ENCODE data around the gene CCDC177. TPM values are rescaled to one million over a fixed set of nuclear protein-coding genes. Genes with fewer than 3 reads are reported as not detected.

Gene CCDC177
- not detected for total RNA-seq
- total RNA-seq = 0 to 0.46 reads per million in 2 donors

GRCh38 chr14:69574263-69574953, at the start of gene CCDC177:
CCDC177 (minus strand) TSS chr14:69574871; CDS start chr14:69573622, 1,249 bp downstream.
- peaks cover 9% of the 10 kb centered on the region for H3K36me3 Mint-ChIP-seq (ENCODE audit: low read depth)
- peaks cover 62% of the 10 kb centered on the region for H3K27me3 Mint-ChIP-seq
- H3K4me1 Mint-ChIP-seq = peaks cover 9% of the 10 kb centered on the region
- peak within 1 kb of the TSS; percentile 95 for H3K4me3 Mint-ChIP-seq
- ATAC-seq (peak; percentile 92), DNase-seq (peak; percentile 54 to 67 (median 55))
- no peak within 1 kb of the TSS for H3K27ac Mint-ChIP-seq
- no peaks in the 10 kb centered on the region for H3K9me3 ChIP-seq (ENCODE audit: control insufficient read depth, low read length, poor library complexity, severe bottlenecking)

GRCh38 chr14:69624136-69624535, 49.5 kb upstream of the CCDC177 start:
- Mint-ChIP-seq H3K4me1 (peaks cover 64% of the 10 kb centered on the region), H3K4me3 (no peak overlapping the region), H3K27ac (peak overlapping the region; percentile 94), H3K36me3 (ENCODE audit: low read depth) (no peaks in the 10 kb centered on the region), H3K27me3 (no peaks in the 10 kb centered on the region)
- DNase-seq (no peak), ATAC-seq (no peak)
- H3K9me3 ChIP-seq (ENCODE audit: control insufficient read depth, low read length, poor library complexity, severe bottlenecking) = no peaks in the 10 kb centered on the region

GRCh38 chr14:69620981-69621380, 46.3 kb upstream of the CCDC177 start:
- ATAC-seq (no peak), DNase-seq (no peak)
- Mint-ChIP-seq H3K27ac (peak overlapping the region; percentile 100), H3K27me3 (no peaks in the 10 kb centered on the region), H3K36me3 (ENCODE audit: low read depth) (no peaks in the 10 kb centered on the region), H3K4me3 (peak overlapping the region; percentile 72), H3K4me1 (peaks cover 76% of the 10 kb centered on the region)
- no peaks in the 10 kb centered on the region for H3K9me3 ChIP-seq (ENCODE audit: control insufficient read depth, low read length, poor library complexity, severe bottlenecking)

- Mint-ChIP-seq H3K27ac (peak overlapping the region; percentile 100), H3K27me3 (no peaks in the 10 kb centered on the region), H3K36me3 (ENCODE audit: low read depth) (no peaks in the 10 kb centered on the region), H3K4me1 (peaks cover 76% of the 10 kb centered on the region), H3K4me3 (peak overlapping the region; percentile 71)
- no peak for DNase-seq
- peak; percentile 51 for ATAC-seq
- no peaks in the 10 kb centered on the region for H3K9me3 ChIP-seq (ENCODE audit: control insufficient read depth, low read length, poor library complexity, severe bottlenecking)
Measured at GRCh38 chr14:69620211-69620611, 45.5 kb upstream of the CCDC177 start.

GRCh38 chr14:69619012-69619411, 44.3 kb upstream of the CCDC177 start:
- Mint-ChIP-seq H3K27me3 (no peaks in the 10 kb centered on the region), H3K27ac (peak overlapping the region; percentile 100), H3K4me3 (peak overlapping the region; percentile 69), H3K36me3 (ENCODE audit: low read depth) (no peaks in the 10 kb centered on the region), H3K4me1 (peaks cover 76% of the 10 kb centered on the region)
- H3K9me3 ChIP-seq (ENCODE audit: control insufficient read depth, low read length, poor library complexity, severe bottlenecking) = no peaks in the 10 kb centered on the region
- no peak for ATAC-seq
- DNase-seq = no peak

GRCh38 chr14:69617796-69618195, 43.1 kb upstream of the CCDC177 start:
- Mint-ChIP-seq H3K36me3 (ENCODE audit: low read depth) (no peaks in the 10 kb centered on the region), H3K27ac (peak overlapping the region; percentile 100), H3K27me3 (no peaks in the 10 kb centered on the region), H3K4me1 (peaks cover 81% of the 10 kb centered on the region), H3K4me3 (peak overlapping the region; percentile 74)
- no peaks in the 10 kb centered on the region for H3K9me3 ChIP-seq (ENCODE audit: control insufficient read depth, low read length, poor library complexity, severe bottlenecking)
- DNase-seq (no peak), ATAC-seq (no peak)

- no peaks in the 10 kb centered on the region for H3K27me3 Mint-ChIP-seq
- no peaks in the 10 kb centered on the region for H3K36me3 Mint-ChIP-seq (ENCODE audit: low read depth)
- H3K4me3 Mint-ChIP-seq = peak overlapping the region; percentile 96
- no peak for ATAC-seq
- DNase-seq = no peak
- H3K27ac Mint-ChIP-seq = peak overlapping the region; percentile 100
- peaks cover 82% of the 10 kb centered on the region for H3K4me1 Mint-ChIP-seq
- H3K9me3 ChIP-seq (ENCODE audit: control insufficient read depth, low read length, poor library complexity, severe bottlenecking) = no peaks in the 10 kb centered on the region
Measured at GRCh38 chr14:69616408-69616773, 41.7 kb upstream of the CCDC177 start.

GRCh38 chr14:69615496-69616407, 41.1 kb upstream of the CCDC177 start:
- ATAC-seq (peak; percentile 38), DNase-seq (peak in 1 of 3 donors; percentile 16)
- H3K36me3 Mint-ChIP-seq (ENCODE audit: low read depth) = no peaks in the 10 kb centered on the region

GRCh38 chr14:69615121-69615495, 40.4 kb upstream of the CCDC177 start:
- ATAC-seq = peak; percentile 0
- no peaks in the 10 kb centered on the region for H3K36me3 Mint-ChIP-seq (ENCODE audit: low read depth)
- H3K9me3 ChIP-seq (ENCODE audit: control insufficient read depth, low read length, poor library complexity, severe bottlenecking) = no peaks in the 10 kb centered on the region
- peak overlapping the region; percentile 100 for H3K27ac Mint-ChIP-seq
- H3K4me1 Mint-ChIP-seq = peaks cover 78% of the 10 kb centered on the region
- no peak for DNase-seq
- peak overlapping the region; percentile 96 for H3K4me3 Mint-ChIP-seq
- H3K27me3 Mint-ChIP-seq = no peaks in the 10 kb centered on the region

More at GRCh38 chr14:69615496-69616407, 41.1 kb upstream of the CCDC177 start:
- Mint-ChIP-seq H3K4me1 (peaks cover 78% of the 10 kb centered on the region), H3K27ac (peak overlapping the region; percentile 100), H3K27me3 (no peaks in the 10 kb centered on the region), H3K4me3 (peak overlapping the region; percentile 96)
- no peaks in the 10 kb centered on the region for H3K9me3 ChIP-seq (ENCODE audit: control insufficient read depth, low read length, poor library complexity, severe bottlenecking)

GRCh38 chr14:69614592-69614991, 39.9 kb upstream of the CCDC177 start:
- Mint-ChIP-seq H3K36me3 (ENCODE audit: low read depth) (no peaks in the 10 kb centered on the region), H3K4me3 (peak overlapping the region; percentile 96), H3K27me3 (no peaks in the 10 kb centered on the region), H3K27ac (peak overlapping the region; percentile 100), H3K4me1 (peaks cover 78% of the 10 kb centered on the region)
- no peaks in the 10 kb centered on the region for H3K9me3 ChIP-seq (ENCODE audit: control insufficient read depth, low read length, poor library complexity, severe bottlenecking)
- ATAC-seq = no peak
- DNase-seq = no peak

- ATAC-seq (no peak), DNase-seq (no peak)
- no peaks in the 10 kb centered on the region for H3K27me3 Mint-ChIP-seq
- peaks cover 69% of the 10 kb centered on the region for H3K4me1 Mint-ChIP-seq
- no peaks in the 10 kb centered on the region for H3K9me3 ChIP-seq (ENCODE audit: control insufficient read depth, low read length, poor library complexity, severe bottlenecking)
- H3K4me3 Mint-ChIP-seq = peak overlapping the region; percentile 96
- H3K36me3 Mint-ChIP-seq (ENCODE audit: low read depth) = no peaks in the 10 kb centered on the region
- peak overlapping the region; percentile 100 for H3K27ac Mint-ChIP-seq
Measured at GRCh38 chr14:69613312-69614073, 38.8 kb upstream of the CCDC177 start.

GRCh38 chr14:69612783-69613130, 38.1 kb upstream of the CCDC177 start:
- Mint-ChIP-seq H3K4me3 (peak overlapping the region; percentile 96), H3K27ac (peak overlapping the region; percentile 100), H3K4me1 (peaks cover 65% of the 10 kb centered on the region), H3K27me3 (no peaks in the 10 kb centered on the region), H3K36me3 (ENCODE audit: low read depth) (no peaks in the 10 kb centered on the region)
- H3K9me3 ChIP-seq (ENCODE audit: control insufficient read depth, low read length, poor library complexity, severe bottlenecking) = no peaks in the 10 kb centered on the region
- ATAC-seq (no peak), DNase-seq (no peak)

Data from T-helper 17 cell (primary cell).